ENCODE results near the gene FGF9.

FGF9 gene

GRCh38 chr13:21709697-21710096 lies 38.8 kb downstream of the FGF9 start:
- no peak for DNase-seq (ENCODE audit: low read depth in 2 of 2)

- no peak for DNase-seq (ENCODE audit: low read depth in 2 of 2)
Measured at GRCh38 chr13:21710163-21710562, 39.3 kb downstream of the FGF9 start.

- no peak for DNase-seq (ENCODE audit: low read depth in 2 of 2)
Measured at GRCh38 chr13:21717817-21718216, 46.9 kb downstream of the FGF9 start.

GRCh38 chr13:21719463-21719862 lies 48.6 kb downstream of the FGF9 start:
- no peak for DNase-seq (ENCODE audit: low read depth in 2 of 2)

- no peak for DNase-seq (ENCODE audit: low read depth in 2 of 2)
Measured at GRCh38 chr13:21723807-21724505, 53.1 kb downstream of the FGF9 start.

- DNase-seq (ENCODE audit: low read depth in 2 of 2), result no peak
Measured at GRCh38 chr13:21730186-21730880, 59.5 kb downstream of the FGF9 start.

- DNase-seq (ENCODE audit: low read depth in 2 of 2), result no peak
Measured at GRCh38 chr13:21733475-21734263, 62.8 kb downstream of the FGF9 start.

- DNase-seq (ENCODE audit: low read depth in 2 of 2), result no peak
Measured at GRCh38 chr13:21734961-21735360, 64.1 kb downstream of the FGF9 start.

GRCh38 chr13:21735701-21736401 lies 65.0 kb downstream of the FGF9 start:
- no peak for DNase-seq (ENCODE audit: low read depth in 2 of 2)

GRCh38 chr13:21736926-21737325 lies 66.1 kb downstream of the FGF9 start:
- no peak for DNase-seq (ENCODE audit: low read depth in 2 of 2)

GRCh38 chr13:21738630-21739029 lies 67.8 kb downstream of the FGF9 start:
- no peak for DNase-seq (ENCODE audit: low read depth in 2 of 2)

GRCh38 chr13:21739771-21740170 lies 68.9 kb downstream of the FGF9 start:
- no peak for DNase-seq (ENCODE audit: low read depth in 2 of 2)

- DNase-seq (ENCODE audit: low read depth in 2 of 2), result no peak
Measured at GRCh38 chr13:21741396-21741979, 70.6 kb downstream of the FGF9 start.

- DNase-seq (ENCODE audit: low read depth in 2 of 2), result no peak
Measured at GRCh38 chr13:21742096-21742495, 71.2 kb downstream of the FGF9 start.

- no peak for DNase-seq (ENCODE audit: low read depth in 2 of 2)
Measured at GRCh38 chr13:21744149-21744548, 73.3 kb downstream of the FGF9 start.

GRCh38 chr13:21745307-21745706 lies 74.4 kb downstream of the FGF9 start:
- no peak for DNase-seq (ENCODE audit: low read depth in 2 of 2)

- no peak for DNase-seq (ENCODE audit: low read depth in 2 of 2)
Measured at GRCh38 chr13:21747456-21747855, 76.6 kb downstream of the FGF9 start.

- DNase-seq (ENCODE audit: low read depth in 2 of 2), result no peak
Measured at GRCh38 chr13:21748166-21748565, 77.3 kb downstream of the FGF9 start.

- no peak for DNase-seq (ENCODE audit: low read depth in 2 of 2)
Measured at GRCh38 chr13:21749410-21749809, 78.5 kb downstream of the FGF9 start.

GRCh38 chr13:21752501-21752900 lies 81.6 kb downstream of the FGF9 start:
- DNase-seq (ENCODE audit: low read depth in 2 of 2), result no peak

- no peak for DNase-seq (ENCODE audit: low read depth in 2 of 2)
Measured at GRCh38 chr13:21753117-21753729, 82.3 kb downstream of the FGF9 start.

Data from stimulated activated CD8-positive, alpha-beta memory T cell treated with anti-CD3 and anti-CD28 coated beads, Interleukin-15, amount 100 ng/mL, for 48 hours (primary cell).